ENCODE measurements around the gene SLC25A39. TPM values are rescaled to one million over a fixed set of nuclear protein-coding genes. Genes with fewer than 3 reads are reported as not detected.

SLC25A39 gene
- total and polyA plus RNA-seq, 9 of the 15 experiments (the other 6 are each of a cell fraction or from before 2014, with no cell fraction given), result 4.8 to 267 (median 140) TPM

DNA sequence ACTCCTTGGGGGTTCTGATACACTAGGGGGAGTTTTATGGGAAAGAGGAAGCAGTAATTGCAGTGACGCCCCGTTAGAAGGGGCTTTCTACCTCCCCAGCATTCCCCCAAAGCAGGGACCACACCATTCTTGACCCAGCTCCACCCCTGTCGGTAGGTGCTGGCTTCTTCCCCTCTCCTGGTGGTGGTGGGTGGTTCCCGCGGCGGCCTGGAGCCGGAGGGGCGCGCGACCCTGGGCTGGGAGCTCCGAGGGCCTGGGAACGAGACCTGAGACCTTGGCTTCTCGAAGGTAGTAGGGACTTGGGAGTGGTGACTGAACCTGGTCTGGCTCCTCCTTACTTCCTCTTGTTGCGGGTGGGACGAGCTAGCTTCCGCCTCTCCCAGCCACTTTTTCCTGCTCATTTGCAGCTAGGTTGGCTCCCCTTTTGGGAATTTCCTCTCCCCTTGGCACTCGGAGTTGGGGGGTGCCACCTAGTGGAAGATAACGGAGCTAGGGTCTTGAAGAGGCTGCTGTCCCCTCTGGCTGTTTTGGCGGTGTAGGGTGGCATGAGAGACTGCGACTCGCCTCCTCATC is 20.9 kb upstream of the SLC25A39 start (continued):
- TF ChIP-seq, protein P1, sequence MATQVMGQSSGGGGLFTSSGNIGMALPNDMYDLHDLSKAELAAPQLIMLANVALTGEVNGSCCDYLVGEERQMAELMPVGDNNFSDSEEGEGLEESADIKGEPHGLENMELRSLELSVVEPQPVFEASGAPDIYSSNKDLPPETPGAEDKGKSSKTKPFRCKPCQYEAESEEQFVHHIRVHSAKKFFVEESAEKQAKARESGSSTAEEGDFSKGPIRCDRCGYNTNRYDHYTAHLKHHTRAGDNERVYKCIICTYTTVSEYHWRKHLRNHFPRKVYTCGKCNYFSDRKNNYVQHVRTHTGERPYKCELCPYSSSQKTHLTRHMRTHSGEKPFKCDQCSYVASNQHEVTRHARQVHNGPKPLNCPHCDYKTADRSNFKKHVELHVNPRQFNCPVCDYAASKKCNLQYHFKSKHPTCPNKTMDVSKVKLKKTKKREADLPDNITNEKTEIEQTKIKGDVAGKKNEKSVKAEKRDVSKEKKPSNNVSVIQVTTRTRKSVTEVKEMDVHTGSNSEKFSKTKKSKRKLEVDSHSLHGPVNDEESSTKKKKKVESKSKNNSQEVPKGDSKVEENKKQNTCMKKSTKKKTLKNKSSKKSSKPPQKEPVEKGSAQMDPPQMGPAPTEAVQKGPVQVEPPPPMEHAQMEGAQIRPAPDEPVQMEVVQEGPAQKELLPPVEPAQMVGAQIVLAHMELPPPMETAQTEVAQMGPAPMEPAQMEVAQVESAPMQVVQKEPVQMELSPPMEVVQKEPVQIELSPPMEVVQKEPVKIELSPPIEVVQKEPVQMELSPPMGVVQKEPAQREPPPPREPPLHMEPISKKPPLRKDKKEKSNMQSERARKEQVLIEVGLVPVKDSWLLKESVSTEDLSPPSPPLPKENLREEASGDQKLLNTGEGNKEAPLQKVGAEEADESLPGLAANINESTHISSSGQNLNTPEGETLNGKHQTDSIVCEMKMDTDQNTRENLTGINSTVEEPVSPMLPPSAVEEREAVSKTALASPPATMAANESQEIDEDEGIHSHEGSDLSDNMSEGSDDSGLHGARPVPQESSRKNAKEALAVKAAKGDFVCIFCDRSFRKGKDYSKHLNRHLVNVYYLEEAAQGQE (IDR thresholded peaks at IDR 0.05; ENCODE audit: borderline replicate concordance), result peak; percentile 35; the same call in 1 of the 2 replicates
- TF ChIP-seq, protein P1 (CRISPR knock-in tag; IDR thresholded peaks at IDR 0.05; ENCODE audit: low read depth), result no peak
- TF ChIP-seq ZNF655 (CRISPR knock-in tag; IDR thresholded peaks at IDR 0.05) (no peak), ZNF780A (CRISPR knock-in tag; IDR thresholded peaks at IDR 0.05) (no peak), MYNN (IDR thresholded peaks at IDR 0.05) (0 out of 2 replicates have a peak, but pooled peaks have one; percentile 37), MYNN (CRISPR knock-in tag; IDR thresholded peaks at IDR 0.05) (no peak), CTCF (IDR thresholded peaks at IDR 0.05 in 2 of 3, conservative IDR thresholded peaks at IDR 0.05 in 1 of 3; ENCODE audit: insufficient read depth in 2 of 3, low read depth in 1 of 3, low read length in 3 of 3) (peak; percentile 63 to 72 (median 66)), ZHX1 (conservative IDR thresholded peaks at IDR 0.05; ENCODE audit: low read length) (no peak), E2F6 (IDR thresholded peaks at IDR 0.05; ENCODE audit: borderline replicate concordance in 1 of 2, extremely low read depth in 1 of 2, insufficient read depth in 1 of 2, insufficient read length in 1 of 2, low read depth in 1 of 2, low read length in 1 of 2, poor library complexity in 1 of 2, severe bottlenecking in 1 of 2) (peak in 1 of 2 experiments; percentile 19), ERF (CRISPR knock-in tag; IDR thresholded peaks at IDR 0.05) (no peak), ZNF766 (CRISPR knock-in tag; conservative IDR thresholded peaks at IDR 0.05) (no peak), MTF1 (CRISPR knock-in tag; IDR thresholded peaks at IDR 0.05; ENCODE audit: borderline replicate concordance) (no peak)
